RPMI8226 (cell line): ENCODE results near the gene RNF166.
"Not testable (repeated sequence)": the region's sequence is repeated elsewhere in the genome, so short reads cannot be mapped to it uniquely, and the experiment has no call there.

Source experiments
- DNase-seq: peaks from one replicate; pipeline ENCODE4 v3.0.0-alpha.2; 2015

RNF166 gene

DNA sequence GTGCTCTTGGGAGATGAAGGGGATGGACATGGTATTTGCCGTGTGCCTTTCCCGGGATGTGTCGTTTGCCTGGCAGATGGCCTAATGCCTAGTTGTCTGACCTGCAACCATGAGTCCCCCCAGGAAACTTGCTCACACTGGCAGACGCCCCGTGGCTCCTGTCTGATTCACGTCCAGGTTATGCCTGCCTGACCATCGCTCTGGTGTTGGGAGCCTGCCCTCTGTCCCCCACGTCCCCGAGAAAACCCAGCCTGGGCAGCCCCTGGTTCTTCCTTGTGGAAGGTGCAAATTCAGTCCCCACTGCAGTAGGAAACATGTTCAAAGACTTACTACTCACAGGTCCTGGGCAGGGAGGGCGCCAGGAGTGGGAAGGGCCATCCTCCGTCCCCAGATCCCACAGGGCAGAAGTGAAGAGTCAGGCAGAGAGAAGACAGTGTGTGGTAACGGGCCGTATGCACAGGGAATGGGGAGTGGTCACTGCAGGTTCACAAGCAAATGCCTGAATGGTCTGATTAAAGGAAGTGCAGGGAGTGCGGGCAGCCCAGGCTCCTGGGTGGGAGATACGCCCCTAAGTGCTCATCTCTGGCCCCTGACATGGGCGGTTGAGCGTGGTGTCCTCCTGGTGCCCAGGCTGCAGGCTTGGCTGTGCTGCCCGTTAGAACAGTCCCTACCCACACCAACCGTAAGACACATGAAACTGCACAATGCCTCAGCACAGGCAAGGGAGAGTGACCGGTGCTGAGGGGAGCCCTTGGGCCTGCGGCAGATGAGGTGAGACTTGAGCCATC, 15.7 kb downstream of the RNF166 start:
- no peak for DNase-seq

DNA sequence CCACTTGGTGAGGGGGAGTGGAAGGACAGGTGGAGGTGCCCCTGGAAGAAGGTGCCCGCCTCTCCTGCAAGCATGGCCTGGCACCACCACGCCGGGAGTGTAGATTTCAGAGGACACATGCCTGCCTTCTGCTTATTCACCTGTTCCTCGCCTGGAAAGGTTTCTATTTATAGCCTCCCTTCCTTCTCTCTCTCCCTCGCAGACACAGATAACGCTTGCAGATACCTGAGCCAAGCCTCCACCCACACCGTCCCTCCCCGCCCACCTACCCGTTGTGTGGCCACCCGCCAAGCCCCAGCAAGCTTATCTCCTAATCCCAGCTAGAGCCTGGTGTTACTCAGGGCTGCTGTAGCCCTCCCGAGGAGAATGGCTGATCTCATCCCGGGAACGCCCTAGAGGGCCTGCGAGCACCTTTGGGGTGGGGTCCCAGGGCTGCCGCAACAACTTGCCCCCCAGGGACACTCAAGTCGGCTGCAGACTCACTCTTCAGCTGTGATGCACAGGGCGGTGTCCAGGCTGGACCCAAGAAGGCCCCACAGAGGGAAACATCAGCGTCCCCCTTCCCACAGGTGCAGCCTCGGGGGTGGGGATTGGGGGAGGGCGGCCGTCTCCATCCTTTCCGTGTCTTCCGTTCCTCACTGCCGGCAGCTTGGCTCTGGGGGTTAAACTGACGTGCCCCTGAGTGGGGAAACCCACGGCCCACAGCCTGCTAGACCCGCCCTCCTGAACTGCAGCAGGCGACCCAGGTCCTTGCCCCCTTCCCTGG, 18.0 kb downstream of the RNF166 start:
- DNase-seq = no peak

DNA sequence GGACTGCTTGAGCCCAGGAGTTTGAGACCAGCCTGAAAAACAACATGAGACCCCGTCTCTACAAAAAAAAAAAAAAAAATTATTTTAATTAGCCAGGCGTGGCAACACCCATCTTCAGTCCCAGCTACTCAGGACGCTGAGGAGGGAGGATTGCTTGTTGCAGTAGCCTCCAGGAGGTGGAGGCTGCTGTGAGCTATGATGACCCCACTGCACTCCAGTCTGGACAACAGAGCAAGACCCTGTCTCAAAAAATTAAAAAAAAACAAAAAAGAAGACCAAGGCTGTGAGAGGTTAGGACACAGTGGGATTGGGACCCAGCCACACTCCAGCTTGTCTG, 18.6 kb downstream of the RNF166 start:
- DNase-seq = no peak

- DNase-seq = no peak
Observed at GRCh38 chr16:88687254-88687576, 19.0 kb downstream of the RNF166 start.

GRCh38 chr16:88686439-88687253, 19.6 kb downstream of the RNF166 start, which contains the start of gene SNAI3:
SNAI3 (minus strand) TSS chr16:88686507; CDS start chr16:88686406, 101 bp downstream.
- peak; percentile 90 for DNase-seq

- DNase-seq = peak; percentile 84
Observed at GRCh38 chr16:88686062-88686438, 20.2 kb downstream of the RNF166 start.

DNA sequence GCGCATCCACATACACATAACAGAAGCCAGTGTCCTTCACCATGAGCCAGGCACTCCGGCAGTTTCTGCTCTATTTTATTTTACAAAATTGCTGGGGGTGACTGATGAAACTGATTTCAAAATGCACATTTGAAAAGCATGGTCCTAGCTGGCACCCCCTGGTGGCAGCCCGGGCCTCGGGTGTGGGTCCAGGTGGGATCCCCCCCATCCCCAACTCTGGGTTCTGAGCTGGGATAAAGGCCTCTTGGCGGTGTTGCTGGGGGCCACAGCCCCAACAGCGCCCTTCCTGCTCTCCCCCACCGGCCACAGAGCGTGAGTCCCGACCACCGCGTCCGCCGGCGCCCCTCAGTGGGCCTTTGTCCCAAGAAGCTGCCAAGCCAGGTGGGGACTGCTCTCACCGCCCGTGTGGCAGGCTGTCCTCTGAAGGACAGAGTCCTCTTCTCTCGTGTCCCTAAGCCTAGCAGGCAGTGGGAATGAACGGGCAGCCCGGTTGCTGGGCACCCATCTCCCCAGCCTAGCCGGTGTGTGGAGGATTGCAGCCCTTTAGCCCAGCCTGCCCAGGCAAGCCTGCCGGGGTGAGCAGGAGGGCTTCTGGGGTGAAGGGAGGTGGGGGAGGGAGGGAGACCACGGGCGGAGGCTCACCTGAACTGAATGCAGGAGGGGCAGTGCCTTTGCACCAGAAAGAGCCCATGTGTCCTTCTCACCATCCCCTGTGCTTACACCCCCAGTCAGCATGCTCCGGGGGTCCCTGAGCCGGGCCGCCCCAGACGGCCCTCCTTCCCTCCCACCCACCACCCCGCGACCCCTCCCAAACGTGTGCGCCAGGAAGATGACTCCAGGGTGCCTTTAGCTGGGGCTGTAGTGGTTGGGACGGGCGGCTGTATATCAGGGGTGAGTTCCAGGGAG, 20.8 kb downstream of the RNF166 start:
- peak; percentile 77 for DNase-seq

- peak; percentile 66 for DNase-seq
Observed at GRCh38 chr16:88684569-88685155, 21.5 kb downstream of the RNF166 start.

GRCh38 chr16:88681709-88682451, 24.3 kb downstream of the RNF166 start:
- peak; percentile 90 for DNase-seq

GRCh38 chr16:88681084-88681680, 25.0 kb downstream of the RNF166 start:
- peak; percentile 92 for DNase-seq

DNA sequence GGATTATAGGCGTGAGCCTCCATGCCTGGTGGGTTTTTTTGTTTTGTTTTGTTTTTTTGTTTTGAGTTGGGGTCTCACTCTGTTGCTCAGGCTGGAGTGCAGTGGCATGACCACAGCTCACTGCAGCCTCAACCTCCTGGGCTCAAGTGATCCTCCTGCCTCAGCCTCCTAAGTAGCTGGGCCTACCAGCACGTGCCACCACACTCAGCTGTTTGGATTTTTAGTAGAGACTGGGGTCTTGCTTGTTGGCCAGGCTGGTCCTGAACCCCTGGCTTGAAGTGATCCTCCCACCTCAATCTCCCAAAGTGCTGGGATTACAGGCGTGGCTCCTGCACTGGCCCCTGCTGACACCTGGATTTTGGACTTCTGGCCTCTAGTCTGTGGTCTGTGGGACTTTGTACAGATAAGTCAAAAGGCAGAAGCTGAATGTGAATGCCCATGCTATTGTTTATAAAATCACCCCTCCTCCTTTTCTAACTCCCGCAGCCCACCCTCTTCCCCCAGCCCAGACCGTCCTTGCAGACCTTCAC, 25.6 kb downstream of the RNF166 start:
- DNase-seq = no peak

GRCh38 chr16:88678224-88678979, 27.8 kb downstream of the RNF166 start:
- no peak for DNase-seq

DNA sequence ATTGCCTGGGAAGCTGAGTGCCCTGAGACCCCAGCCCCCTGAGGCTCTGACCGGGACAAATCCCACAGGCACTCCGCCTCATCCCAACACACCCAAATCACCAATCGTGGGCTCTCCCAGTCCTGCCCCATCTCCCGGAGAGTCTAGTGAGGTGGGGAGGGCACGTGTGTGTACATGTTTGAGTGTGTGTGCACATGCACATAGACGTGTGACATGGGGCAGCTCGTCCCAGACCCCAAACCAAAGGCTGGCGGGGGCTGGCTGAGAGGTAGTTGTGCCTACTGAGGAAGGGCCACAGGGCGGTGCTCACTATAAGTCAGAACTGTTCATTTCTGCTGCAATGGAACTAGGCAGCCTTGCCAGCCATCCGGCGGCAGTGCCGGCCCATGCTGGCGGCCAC, 28.5 kb downstream of the RNF166 start:
- no peak for DNase-seq

DNA sequence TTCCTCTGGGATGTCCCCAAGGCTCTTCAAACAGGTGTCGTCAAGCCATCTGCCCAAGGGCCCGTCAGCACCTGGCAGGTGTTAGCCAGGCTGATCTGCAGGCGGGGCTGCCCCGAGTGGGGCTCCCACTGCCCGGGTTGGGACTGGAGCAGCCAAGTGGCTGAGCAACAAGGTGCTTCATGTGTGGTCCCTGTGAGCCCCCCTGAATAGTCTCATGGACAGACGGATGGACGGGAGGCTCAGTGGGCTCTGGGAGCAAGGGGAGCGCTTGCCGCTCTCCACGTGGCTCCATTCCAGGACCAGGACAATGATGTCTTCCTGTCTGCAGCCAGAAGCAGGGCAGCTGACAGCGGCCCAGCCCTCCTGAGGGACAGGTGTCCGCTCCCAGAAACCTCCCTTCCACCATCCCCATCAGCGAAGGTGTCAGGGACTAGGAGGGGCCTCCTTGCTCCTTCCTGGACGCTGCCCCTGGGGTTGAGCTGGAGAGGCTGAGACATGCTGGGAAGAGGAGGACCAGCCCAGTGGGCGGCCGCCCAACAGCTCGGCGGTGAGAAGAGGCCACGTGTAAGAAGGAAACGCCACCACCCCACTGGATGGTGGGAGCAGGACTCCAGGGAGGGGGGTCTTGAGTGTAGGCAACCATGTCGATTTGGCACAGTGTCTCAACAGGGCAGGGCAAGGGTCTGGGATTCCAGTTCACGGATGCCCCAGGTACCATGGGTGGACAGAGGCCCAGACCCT, 29.5 kb downstream of the RNF166 start:
- DNase-seq = no peak

DNA sequence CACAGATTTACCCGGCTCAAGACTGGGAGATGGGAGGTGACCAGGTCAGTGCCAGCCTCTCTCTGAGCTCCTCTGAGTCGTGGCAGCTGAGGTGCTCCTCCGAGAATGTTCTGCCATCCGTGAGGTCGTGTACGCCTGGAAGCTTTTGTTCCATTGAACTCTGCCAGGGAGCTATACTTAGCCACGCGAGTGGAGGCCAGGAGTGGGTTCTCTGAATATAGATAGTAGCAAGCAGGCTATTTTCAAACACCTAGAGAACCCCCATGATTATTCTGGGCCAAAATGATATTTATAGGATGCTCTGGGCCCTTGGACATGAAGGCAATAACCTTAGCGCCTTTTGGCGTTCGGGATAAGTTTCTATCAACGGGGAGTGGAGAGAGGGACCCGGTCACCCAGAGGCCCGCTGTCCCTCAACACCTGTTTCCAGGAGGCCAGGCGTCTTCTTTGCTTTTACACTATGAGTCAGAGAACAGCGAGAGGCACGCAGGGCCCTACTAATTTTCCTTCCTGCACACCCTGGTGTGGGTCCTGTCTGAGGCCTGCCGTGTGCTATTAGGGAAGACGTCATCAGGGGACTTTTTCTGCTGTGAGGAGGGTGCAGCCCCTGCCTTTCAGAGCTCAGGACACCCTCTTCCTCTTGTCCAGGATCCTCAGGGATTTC, 32.4 kb downstream of the RNF166 start:
- DNase-seq = no peak

- no peak for DNase-seq
Observed at GRCh38 chr16:88672776-88673175, 33.4 kb downstream of the RNF166 start.

DNA sequence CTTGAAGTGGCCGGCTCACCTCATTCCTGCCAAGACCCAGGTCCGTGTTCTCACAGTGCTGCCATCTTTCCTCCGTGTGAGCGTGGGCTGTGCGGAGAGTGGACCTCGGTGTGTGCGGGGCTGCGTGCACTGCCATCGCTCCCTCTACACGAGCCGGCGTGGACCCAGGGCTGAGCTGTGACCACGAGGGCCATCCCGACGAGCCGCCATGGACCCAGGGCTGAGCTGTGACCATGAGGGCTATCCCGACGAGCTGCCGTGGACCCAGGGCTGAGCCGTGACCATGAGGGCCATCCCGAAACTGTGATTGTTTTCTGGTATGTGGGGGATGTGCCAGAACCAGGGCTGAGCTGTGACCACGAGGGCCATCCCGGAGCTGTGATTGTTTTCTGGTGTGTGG, 34.4 kb downstream of the RNF166 start:
- DNase-seq = no peak

DNA sequence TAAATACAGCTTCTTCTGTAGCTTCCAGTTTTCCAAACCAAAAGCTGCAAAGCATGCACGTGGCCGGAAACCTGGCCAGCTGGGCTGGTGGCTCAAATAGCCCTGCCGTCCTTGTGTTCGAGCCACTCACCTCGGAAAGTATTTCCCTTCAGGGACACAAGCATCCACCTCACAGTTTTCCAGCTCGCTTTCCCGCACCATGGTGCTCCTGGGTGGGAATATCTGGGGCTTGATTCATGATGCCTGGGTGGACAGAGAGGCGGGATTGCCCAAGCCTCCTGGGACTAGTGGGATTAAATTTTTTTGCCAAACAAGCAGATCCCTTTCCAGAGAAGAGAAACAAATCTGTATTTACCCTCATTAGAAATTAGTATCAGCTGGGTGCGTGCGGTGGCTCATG, 36.2 kb downstream of the RNF166 start:
- no peak for DNase-seq

- DNase-seq = not testable (repeated sequence)
Observed at GRCh38 chr16:88669493-88669892, 36.7 kb downstream of the RNF166 start.
